Pancreas (tissue), 10 donors: ENCODE data around the gene ITGB4. TPM values are rescaled to one million over a fixed set of nuclear protein-coding genes. Genes with fewer than 3 reads are reported as not detected.

Source experiments
- ATAC-seq, 4 donors: fragments of 200-7000 bp; cut with Tn5 transposase; one replicate each; pipeline versions ENCODE4 v1.8.0 to v1.9.1; 2020; ENCODE audit warnings: mild to moderate bottlenecking in 4 of 4, moderate library complexity in 4 of 4
- DNase-seq, 6 donors: peaks; one replicate each; pipeline ENCODE4 v3.0.0-alpha.2; 2020
- FAIRE-seq: peaks from 2 replicates; lab custom pipeline; 2012; peaks lifted over from hg19 to GRCh38; lab: Jason Lieb, UNC
- H3K27ac ChIP-seq, 4 donors: fragments of 200-600 bp; sonication (generic); 1 replicate in 3 of 4; 2 replicates in 1 of 4; pipeline versions ENCODE4 v1.5.0 to v1.8.0; 2020
- H3K27me3 ChIP-seq, 4 donors: fragments of 200-600 bp; one replicate each; pipeline ENCODE4 v1.8.0; 2021
- H3K36me3 ChIP-seq, 3 donors: fragments of 200-600 bp; sonication (generic) in 1 of 3; one replicate each; pipeline versions ENCODE4 v1.5.0 to v1.8.0; 2020 to 2021
- H3K4me1 ChIP-seq, 3 donors: fragments of 200-600 bp; one replicate each; pipeline ENCODE4 v1.8.0; 2021
- H3K4me3 ChIP-seq, 4 donors: fragments of 200-600 bp; sonication (generic) in 2 of 4; one replicate each; pipeline versions ENCODE4 v1.5.0 to v1.8.0; 2020 to 2021
- H3K9me3 ChIP-seq, 4 donors: fragments of 200-600 bp; one replicate each; pipeline ENCODE4 v1.8.0; 2021
- WGBS, 2 donors: extraction: QIAGEN DNeasy Blood & Tissue Kit; methylation state at CpG; one replicate each; pipeline ENCODE4 v1.1.7; 2013; 5-methylcytosine and 5-hydroxymethylcytosine counted together
- intact Hi-C, 3 donors: fragments of 100-400 bp; cut with DNase I; formaldehyde crosslinking; loops; one replicate each; pipeline versions ENCODE4 v1.11.1 to v1.14.2; 2022
- polyA plus RNA-seq, 2 donors: library from polyadenylated mRNA; stranded (reverse); fragments of 200-250 nt; gene quantifications; one replicate each; pipeline ENCODE4 v1.2.3, GENCODE V29; 2013
- total RNA-seq, 6 donors: library from RNA; stranded (reverse); fragmentation: NEBNext Ultra II Directional in 4 of 6; extraction: Animal tissue kit (Norgen Biotek cat#: 25700) in 4 of 6; gene quantifications; one replicate each; pipeline versions ENCODE4 v1.2.1 to v1.2.4, GENCODE V29; 2021 to 2023
- TF ChIP-seq, protein P1 (sequence below), 4 donors: fragments of 200-600 bp; sonication (generic) in 3 of 4; IDR thresholded peaks; one replicate each; pipeline versions ENCODE4 v1.5.0 to v1.8.0; 2021; ENCODE audit warnings: antibody characterized with exemption in 4 of 4
- donor health status: healthy with polysubstance abuse.
- donor health status: DM: no; HTN: no; CAD: no; lungs with moderate emphysema.
- donor health status: DM: no; HTN: no; CAD: no.
- donor health status: control.
- donor health status: control.
- donor health status: Bipolar disorder and iron deficiency.
- donor health status: DM: yes; HTN: yes; CAD: no.
- donor health status: DM: no; HTN: no; CAD: no.
- donor health status: DM: no; HTN: no; CAD: no.
- donor health status: DM: yes; HTN: yes; CAD: no.

The ITGB4 gene
- total and polyA plus RNA-seq, 8 donors = 16.4 to 50.5 (median 22.7) TPM

DNA sequence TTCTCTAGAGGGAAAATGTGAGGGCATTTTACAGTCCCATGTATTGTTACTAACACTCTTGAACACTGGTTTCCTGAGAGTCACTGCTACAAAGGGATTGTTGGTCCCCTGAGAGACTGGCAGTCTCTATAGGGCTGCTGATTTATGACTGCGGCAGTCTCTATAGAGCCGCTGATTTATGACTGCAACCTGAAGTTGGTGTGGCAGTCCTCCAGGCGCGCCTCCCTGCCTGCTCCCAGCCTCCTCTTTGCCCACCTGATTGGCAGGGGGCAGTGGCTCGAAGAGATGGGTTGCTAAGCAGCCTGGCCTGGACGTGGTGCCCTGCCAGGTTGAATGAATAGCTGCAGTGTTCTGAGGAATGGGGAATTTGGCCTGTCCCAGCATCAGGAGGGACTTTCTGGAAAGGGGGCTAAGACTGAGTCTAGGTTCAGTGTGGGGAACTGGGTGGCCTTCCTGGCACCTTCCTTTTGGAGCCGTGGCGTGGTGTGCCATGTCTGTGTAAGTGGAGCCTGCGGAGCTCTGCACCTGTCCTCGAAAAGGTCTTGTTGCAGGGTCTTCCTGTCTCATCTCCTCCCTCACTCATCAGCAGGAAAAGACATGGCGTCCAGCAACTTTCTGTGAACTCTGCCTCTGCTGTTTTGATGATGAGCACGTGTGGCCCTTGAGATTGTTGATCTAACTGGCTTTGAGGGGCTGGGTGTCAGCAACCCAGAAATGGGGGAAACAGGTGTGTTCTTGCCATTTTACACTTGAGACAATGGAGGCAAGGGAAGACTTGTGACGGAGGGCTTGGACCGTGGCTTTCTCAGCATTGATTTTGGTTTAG lies 29.2 kb upstream of the ITGB4 start:
- TF ChIP-seq, protein P1, sequence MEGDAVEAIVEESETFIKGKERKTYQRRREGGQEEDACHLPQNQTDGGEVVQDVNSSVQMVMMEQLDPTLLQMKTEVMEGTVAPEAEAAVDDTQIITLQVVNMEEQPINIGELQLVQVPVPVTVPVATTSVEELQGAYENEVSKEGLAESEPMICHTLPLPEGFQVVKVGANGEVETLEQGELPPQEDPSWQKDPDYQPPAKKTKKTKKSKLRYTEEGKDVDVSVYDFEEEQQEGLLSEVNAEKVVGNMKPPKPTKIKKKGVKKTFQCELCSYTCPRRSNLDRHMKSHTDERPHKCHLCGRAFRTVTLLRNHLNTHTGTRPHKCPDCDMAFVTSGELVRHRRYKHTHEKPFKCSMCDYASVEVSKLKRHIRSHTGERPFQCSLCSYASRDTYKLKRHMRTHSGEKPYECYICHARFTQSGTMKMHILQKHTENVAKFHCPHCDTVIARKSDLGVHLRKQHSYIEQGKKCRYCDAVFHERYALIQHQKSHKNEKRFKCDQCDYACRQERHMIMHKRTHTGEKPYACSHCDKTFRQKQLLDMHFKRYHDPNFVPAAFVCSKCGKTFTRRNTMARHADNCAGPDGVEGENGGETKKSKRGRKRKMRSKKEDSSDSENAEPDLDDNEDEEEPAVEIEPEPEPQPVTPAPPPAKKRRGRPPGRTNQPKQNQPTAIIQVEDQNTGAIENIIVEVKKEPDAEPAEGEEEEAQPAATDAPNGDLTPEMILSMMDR (IDR thresholded peaks at IDR 0.05) = no peak
- H3K27me3 ChIP-seq = no peaks in the 10 kb centered on the region
- no peak overlapping the region for H3K4me3 ChIP-seq
- H3K4me1 ChIP-seq = peaks cover 2 to 27% (median 13%) of the 10 kb centered on the region in 3 donors
- intact Hi-C loops = no loop called here
- H3K36me3 ChIP-seq = peaks cover 0 to 11% (median 0%) of the 10 kb centered on the region in 3 donors
- 61 to 67% methylated on average over 14 of the region's 14 CpGs for WGBS, 2 donors
- peak in 5 of 6 donors; percentile 45 to 83 (median 76) for DNase-seq
- ATAC-seq = peak; percentile 54 to 85 (median 70)
- H3K27ac ChIP-seq = peak overlapping the region; percentile 5 to 93 (median 56)
- H3K9me3 ChIP-seq = no peaks in the 10 kb centered on the region
- FAIRE-seq = no peak

DNA sequence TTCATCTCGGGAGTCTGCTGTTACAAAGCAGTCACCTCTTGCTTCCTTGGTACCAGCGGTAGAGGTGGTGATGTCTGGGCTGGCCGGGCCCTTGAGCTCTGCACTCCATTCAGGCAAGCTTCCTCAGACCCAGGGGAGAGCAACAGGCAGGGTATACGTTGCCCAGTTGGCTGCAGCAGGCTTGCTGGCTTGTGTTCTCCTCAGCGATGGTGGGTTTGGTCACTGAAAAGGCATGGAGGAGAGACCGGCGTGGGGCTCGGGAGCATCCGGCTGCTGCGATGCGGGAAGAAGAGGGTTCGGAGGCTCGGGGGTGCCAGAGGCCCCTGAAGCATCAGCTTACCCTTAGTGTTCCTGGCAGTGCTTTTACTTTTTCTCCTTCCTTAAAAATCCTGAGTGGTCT lies 28.3 kb upstream of the ITGB4 start:
- Histone ChIP-seq H3K9me3 (no peaks in the 10 kb centered on the region), H3K27ac (peak overlapping the region; percentile 31 to 93 (median 76)), H3K4me3 (no peak overlapping the region), H3K27me3 (no peaks in the 10 kb centered on the region), H3K4me1 (peaks cover 12 to 36% (median 21%) of the 10 kb centered on the region in 3 donors), H3K36me3 (peaks cover 0 to 11% (median 0%) of the 10 kb centered on the region in 3 donors)
- intact Hi-C loops = no loop called here
- WGBS, 2 donors = 89 to 91% methylated on average over 13 of the region's 13 CpGs
- ATAC-seq (no peak), DNase-seq (peak in 1 of 6 donors; percentile 54), FAIRE-seq (no peak)
- TF ChIP-seq, protein P1 (IDR thresholded peaks at IDR 0.05) = no peak

DNA sequence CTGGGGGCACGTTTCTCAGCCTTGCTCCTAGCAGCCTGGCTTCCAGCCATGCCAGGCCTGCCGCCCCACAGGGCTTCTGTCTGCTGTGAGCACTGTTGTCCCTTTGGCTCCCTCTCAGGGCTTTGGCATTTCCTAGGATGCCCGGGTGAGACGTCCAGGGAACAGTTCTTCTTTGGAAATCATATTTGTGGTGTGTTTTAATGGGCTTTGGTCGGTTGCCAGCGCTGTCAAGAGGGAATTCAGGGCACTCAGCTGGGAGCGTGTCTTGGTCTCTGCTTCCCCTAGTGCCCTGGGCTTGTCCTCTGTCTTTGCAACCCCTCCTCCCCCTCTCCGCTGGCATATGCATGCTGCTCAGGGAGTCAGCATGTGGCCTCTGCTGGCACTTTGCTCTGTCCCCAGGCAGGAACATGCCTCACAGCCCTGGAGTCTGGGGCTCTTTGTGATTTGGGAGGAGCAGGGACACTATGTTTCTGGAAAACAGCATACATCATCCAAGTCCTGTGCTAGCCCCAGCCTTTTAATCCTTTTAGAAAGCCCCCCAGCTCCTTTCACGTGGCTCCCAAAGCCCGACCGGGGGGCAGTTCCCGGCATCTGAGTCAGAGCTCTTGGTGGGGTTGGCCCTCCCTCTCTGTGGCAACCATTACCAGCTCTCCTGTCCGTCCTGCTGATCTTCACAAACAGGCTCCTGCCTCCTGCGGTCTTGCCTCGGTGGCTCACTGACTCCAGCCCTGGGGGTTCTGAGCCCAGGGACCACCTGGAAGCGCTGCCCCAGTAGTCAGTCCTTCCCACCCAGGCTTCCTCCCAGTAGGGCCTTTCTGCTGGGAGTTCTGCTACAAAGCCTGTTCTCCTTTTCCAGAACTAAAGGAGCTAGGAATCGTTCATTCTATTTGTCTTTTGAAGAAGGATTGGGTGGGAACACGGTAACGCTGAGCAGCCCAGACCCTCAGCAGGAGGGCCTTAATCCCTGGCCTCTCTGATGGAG lies 27.5 kb upstream of the ITGB4 start:
- Histone ChIP-seq H3K36me3 (peaks cover 0 to 11% (median 0%) of the 10 kb centered on the region in 3 donors), H3K27me3 (no peaks in the 10 kb centered on the region), H3K4me1 (peaks cover 14 to 39% (median 29%) of the 10 kb centered on the region in 3 donors), H3K27ac (peak overlapping the region; percentile 58 to 93 (median 76)), H3K4me3 (no peak overlapping the region), H3K9me3 (no peaks in the 10 kb centered on the region)
- DNase-seq (peak; percentile 48 to 70 (median 66)), FAIRE-seq (no peak), ATAC-seq (peak; percentile 7 to 43 (median 28))
- TF ChIP-seq, protein P1 (IDR thresholded peaks at IDR 0.05) = no peak
- 61 to 63% methylated on average over 19 of the region's 19 CpGs for WGBS, 2 donors
- intact Hi-C loops = no loop called here

DNA sequence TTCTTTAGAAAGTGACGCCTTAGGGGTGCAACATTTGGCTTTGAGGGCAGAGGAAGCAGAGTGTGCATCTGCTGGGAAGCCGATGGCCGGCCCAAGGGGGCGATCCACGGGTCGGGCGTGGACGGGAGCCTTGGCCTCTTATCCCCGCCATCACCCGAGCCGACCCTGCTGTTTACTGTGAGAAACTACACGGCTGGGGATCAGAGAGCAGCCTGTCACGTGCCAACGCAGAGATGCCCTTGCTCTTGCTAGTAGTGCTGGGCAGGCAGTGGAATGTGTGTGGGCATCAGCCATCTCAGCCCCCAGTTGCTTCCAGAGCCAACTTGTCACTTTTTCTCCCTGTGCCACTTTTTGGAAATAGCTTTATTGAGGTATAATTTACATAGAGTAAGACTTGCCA lies 26.7 kb upstream of the ITGB4 start:
- intact Hi-C loops = no loop called here
- ATAC-seq (no peak), DNase-seq (peak in 1 of 6 donors; percentile 47), FAIRE-seq (no peak)
- H3K27ac ChIP-seq = peak overlapping the region; percentile 58 to 93 (median 76)
- no peaks in the 10 kb centered on the region for H3K9me3 ChIP-seq
- no peak overlapping the region for H3K4me3 ChIP-seq
- H3K27me3 ChIP-seq = no peaks in the 10 kb centered on the region
- H3K36me3 ChIP-seq = peaks cover 0 to 11% (median 0%) of the 10 kb centered on the region in 3 donors
- peaks cover 18 to 43% (median 37%) of the 10 kb centered on the region in 3 donors for H3K4me1 ChIP-seq
- TF ChIP-seq, protein P1 (IDR thresholded peaks at IDR 0.05) = no peak
- 53 to 66% methylated on average over 13 to 14 of the region's 14 CpGs for WGBS, 2 donors
